Endometrial microvascular endothelial cells (primary cell): Measurements from ENCODE around the gene KIAA1217. TPM values are rescaled to one million over a fixed set of nuclear protein-coding genes. Genes with fewer than 3 reads are reported as not detected.

Experiments
- in situ Hi-C: cut with HindIII; loops from 2 replicates; pipeline ENCODE4 v1.10.0; 2017; ENCODE audit warnings: low sequenced_read_pairs, low pct_unique_long_range_greater_than_20kb; ENCODE audit errors: inconsistent ontology term
- total RNA-seq: library from RNA; depleted of rRNA; stranded (reverse); fragments of >200 nt; gene quantifications from one replicate; pipeline ENCODE4 v1.2.3, GENCODE V29; 2015; ENCODE audit errors: inconsistent ontology term

Gene KIAA1217
- total RNA-seq, 1 donor from 2014 or later: 14.3 TPM

DNA sequence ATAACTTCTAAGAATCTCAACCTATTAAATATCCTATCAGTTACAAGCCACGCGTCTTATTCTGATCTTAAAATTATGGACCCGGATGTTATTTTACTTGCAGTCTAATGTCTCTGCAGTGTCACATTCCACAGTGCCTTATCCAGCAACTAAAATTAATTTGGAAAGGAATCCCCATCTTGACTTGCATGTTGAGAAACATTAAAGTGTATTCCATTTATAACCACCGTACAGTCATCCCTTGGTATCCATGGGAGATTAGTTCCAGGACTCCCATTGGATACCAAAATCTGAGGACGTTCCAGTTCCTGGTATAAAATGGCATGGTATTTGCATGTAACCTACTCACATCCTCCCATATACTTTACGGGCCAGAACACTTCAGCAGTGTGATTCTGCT lies 320.0 kb downstream of the KIAA1217 start:
- in situ Hi-C loops: no loop called here

DNA sequence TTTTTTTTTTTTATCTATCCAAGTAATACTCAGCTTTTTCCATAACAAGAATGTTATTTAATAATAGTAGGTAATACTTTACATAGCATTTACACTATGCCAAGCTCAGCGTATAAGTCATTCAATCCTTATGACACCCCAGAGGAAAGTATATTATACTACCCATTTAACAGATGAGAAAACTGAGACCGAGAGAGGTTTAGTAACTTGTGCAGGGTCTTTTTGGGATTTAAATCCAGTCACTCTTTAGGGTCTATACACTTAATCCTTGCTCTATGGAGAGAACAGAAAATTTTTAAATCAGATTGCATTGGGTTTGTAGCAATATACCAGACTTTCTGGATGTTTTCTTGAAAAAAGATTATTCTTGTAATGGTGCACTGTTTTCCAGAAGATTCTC lies 322.5 kb downstream of the KIAA1217 start:
- in situ Hi-C loops: no loop called here

DNA sequence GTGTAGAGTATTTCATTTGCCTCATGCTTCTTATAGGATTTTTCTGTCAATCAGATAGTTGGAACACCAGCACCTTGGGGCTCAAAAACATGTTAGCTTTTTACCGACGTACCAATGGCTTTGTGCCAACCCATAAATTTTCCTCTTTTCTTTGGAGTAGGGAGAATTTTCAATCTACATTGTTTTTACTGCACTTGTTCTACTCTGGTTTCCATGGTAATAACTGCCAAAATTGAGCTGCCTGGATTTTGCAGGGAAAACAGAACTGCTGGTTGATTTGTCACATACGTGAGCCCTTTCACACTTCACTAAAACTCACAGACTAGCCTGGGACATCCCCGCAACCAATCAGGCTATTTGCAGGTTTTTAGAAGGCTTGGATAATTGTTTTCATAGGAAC lies 325.0 kb downstream of the KIAA1217 start:
- in situ Hi-C loops: no loop called here

DNA sequence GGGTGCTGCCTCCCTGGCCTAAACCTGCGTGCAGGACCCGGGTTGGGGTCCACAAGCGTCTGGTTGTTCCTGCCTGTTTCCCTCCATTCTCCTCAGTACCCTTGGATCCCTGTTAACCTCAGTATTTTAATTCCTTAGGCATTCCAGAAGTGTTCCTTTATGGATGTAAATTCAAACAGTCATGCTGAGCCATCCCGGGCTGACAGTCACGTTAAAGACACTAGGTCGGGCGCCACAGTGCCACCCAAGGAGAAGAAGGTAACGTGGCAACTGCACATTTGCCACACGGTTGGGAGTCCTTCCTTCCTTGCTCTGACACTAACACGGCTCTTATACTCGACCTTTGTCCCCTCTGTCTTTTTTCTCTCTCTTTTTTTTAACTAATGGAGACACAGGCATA lies 327.7 kb downstream of the KIAA1217 start:
- in situ Hi-C loops: no loop called here

DNA sequence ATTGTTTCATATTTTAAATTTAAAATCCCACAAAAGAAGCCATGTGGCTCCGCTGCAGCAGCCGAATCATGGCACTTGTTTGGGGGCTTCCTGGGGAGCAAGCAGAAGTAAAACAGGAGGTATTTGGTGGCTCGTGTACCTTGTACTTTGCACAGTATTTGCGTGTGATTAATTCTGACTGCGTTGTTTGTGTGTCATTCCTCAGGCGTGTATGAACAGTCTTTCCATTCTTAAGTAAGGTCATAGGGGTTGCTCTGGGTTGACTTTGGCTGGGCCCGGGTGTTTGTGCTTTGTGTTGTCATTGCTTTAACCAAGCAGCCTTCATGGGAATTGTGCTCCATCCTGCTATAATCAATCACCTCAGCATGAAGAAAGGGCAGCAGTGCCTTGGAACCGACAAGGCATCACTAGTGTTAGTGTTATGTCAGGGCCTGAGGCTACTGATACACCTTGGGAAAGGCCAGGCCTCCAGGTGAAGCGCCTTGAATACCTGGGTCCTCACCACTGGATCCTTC lies 332.4 kb downstream of the KIAA1217 start:
- in situ Hi-C loops: no loop called here

DNA sequence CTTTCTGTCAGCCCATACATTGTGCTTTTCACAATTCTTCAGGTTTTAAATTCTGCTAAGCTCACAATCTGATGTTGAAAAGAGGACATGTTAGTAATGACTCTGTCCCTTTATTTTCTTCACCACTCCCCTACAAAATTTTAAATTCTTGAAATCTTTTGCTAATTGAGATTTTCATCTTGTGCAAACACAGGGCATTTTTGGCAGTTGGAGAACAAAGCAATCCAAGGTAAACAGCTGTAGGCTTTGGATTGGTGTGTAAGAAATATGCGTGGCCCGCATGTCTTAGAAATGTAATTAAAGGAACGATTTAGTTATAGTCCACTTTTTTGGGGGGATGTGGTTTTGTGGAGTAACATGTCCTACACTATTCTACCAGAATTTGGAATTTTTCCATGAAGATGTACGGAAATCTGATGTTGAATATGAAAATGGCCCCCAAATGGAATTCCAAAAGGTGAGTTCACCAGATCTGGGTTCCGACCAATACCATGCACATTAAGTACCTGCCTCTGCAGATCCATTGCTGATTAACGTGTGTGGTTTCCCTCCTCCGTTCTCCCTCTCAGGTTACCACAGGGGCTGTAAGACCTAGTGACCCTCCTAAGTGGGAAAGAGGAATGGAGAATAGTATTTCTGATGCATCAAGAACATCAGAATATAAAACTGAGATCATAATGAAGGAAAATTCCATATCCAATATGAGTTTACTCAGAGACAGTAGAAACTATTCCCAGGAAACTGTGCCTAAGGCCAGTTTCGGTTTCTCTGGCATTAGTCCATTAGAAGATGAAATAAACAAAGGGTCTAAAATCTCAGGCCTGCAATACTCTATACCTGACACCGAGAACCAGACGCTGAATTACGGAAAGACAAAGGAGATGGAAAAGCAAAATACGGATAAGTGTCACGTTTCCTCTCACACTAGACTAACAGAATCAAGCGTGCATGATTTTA lies 333.7 kb downstream of the KIAA1217 start:
- in situ Hi-C loops: no loop called here

DNA sequence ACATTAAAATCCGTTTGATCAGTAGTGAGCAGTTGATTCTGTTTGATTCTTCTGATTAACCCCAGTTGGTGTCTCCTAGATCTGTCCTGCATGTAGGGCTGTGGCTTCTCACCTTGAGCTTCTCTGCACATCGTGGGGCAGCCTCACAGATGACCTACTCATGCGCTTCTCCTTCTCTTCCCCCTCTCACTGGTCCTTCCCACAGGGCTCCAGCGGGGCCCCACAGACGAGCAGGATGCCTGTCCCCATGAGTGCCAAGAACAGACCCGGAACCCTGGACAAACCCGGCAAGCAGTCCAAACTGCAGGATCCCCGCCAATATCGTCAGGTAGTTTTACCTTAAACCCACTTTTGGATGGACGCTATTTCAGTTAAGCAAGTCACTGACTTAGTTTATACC lies 335.8 kb downstream of the KIAA1217 start:
- in situ Hi-C loops: no loop called here

DNA sequence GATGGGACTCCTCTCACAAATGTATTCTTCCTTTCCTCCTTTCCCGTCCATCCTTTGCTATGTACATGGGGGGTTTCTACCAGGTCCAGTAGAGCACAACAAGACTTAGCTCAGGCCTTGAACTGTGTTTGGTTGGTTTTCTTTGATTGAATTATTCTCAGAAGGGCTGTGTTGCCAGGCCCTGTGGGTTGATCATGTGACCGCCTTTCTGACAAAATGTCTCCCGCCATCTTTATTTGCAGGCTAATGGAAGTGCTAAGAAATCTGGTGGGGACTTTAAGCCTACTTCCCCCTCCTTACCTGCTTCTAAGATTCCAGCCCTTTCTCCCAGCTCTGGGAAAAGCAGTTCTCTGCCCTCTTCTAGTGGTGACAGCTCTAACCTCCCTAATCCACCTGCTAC lies 336.6 kb downstream of the KIAA1217 start:
- in situ Hi-C loops: no loop called here

DNA sequence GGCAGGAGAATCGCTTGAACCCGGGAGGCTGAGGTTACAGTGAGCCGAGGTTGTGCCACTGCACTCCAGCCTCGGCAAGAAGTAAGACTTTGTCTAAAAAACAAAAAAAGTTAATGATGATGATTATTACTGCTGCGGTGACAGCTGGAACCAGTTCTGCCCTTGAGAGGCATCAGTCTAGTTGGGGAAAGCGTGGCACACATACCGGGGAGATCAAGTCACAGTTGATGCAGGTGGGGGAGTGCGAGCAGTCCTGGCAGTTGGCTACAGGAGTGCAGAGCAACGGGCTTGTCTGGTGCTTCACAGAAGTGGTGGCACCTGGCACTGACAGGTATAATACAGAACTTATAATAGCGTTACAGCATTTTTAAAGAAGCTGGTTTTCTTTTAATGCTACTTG lies 341.7 kb downstream of the KIAA1217 start:
- in situ Hi-C loops: no loop called here

DNA sequence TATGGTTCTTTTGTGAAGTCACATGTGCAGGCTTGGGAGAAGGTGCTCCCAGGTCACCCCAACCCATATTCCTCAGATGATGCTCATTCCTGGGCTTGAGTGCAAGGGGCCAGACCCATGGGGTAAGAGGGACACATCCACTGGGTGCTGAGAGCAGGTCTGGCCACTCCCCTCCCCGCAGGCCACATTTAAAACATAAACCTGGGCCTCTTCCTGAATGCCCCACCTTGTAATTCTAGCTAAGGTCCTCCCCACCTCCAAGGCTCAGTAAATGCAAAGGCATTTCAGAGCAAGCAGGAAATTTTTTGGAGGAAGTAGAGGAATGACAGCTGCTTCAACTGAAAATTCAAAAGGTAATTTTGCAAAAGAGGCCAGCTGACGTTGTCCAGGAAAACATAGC lies 342.2 kb downstream of the KIAA1217 start:
- in situ Hi-C loops: no loop called here

DNA sequence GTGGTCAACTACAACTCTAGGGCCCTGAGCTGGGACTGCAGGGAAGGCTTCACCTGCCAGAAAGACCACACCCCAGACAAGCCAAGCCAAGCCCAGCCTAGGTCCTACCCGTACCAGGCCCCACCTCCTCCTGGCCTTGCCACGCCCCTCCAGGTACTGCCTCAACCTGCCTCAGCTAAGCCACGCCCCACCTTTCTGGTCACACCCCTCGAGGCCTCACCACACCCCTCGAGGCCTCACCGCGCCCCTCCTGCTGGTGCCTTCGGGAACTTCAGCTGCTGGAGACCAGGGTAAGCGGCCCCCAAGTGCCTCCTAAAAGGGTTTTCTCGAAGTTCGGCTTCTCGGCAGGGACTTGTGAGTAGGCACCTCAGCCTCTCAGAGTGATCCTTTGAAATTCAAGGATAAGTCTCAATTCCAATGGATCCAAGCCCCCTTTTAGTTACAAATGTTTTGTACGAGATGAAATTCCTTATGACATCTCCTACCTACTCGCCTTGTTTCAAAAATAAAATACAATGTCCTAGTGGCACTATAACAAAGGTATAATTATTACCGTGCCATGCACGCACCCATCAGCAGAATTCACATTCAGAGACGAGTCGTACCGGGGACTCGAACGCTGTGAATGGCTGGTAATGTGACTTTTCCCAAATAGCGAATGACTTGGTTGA lies 343.5 kb downstream of the KIAA1217 start:
- in situ Hi-C loops: no loop called here

DNA sequence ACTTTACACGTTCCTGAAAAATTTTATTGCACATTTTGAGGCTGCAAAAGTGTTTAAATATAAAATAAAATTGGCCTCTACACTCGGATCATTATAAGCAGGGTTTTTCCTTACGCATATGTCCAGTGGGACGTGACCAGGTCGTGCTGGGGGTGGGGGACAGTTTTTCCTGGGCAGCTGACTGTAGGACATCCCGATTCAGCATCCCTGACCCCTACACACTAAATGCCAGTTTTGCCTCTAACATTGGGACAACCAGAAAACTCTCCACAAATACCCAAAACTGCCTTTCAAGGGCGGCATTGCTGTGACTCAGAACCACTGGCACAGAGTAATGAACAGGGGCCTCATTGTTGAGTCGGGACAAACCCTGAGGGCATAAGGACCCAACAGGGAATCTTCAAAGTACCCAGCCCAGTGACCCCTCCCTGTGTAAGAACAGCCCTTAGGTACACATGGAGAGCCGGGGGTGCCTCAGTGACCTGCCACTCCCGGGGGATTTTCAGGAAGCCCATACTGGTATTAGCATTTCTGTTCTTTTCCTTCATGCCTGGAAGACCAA lies 344.2 kb downstream of the KIAA1217 start:
- in situ Hi-C loops: no loop called here

DNA sequence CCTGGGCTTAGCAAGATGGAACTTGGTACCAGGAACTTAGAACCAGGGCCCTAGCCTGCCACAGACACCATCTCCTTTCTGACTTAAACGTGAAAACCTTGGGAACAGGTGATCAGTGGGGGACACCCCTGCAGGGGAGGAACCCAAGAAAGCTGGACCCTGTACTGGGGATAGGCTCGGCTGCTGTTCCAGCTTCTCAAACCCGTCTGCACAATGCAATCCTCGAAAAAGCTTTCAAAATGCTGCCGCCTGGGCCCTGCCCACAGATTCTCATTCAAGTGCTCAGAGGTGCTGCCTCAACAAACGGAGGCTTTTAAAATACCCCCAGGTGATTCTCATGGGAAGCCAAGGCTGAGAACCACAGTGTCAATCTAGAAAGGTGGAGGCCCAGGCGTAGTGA lies 345.1 kb downstream of the KIAA1217 start:
- in situ Hi-C loops: no loop called here

DNA sequence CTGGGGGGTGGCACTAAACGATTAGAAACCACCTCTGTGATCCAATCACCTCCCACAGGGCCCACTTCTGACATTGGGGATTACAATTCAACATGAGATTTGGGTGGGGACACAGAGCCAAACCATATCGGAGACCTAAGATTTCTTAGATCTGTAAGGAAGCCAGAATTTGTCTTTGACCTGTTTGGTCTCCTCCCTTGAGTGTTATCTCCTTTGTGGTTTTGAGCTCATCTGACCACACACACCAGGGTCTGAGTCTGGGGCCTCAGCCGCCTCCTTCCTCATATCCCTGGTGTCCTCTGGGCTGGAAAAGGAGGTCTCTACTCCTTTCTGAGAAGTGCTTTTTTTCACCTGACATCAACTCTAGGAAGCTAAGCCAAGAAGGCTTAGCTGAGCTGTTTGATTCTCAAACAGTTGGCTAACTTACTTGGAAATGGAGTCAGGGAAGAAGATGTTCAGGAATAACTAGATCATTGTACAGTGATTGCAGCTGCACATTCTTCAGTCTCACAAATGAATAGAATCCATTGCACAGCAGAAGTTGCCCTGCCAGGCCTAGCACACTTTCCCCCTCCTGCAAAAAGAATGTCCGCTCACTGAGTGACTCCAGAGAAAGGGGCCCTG lies 347.3 kb downstream of the KIAA1217 start:
- in situ Hi-C loops: no loop called here

DNA sequence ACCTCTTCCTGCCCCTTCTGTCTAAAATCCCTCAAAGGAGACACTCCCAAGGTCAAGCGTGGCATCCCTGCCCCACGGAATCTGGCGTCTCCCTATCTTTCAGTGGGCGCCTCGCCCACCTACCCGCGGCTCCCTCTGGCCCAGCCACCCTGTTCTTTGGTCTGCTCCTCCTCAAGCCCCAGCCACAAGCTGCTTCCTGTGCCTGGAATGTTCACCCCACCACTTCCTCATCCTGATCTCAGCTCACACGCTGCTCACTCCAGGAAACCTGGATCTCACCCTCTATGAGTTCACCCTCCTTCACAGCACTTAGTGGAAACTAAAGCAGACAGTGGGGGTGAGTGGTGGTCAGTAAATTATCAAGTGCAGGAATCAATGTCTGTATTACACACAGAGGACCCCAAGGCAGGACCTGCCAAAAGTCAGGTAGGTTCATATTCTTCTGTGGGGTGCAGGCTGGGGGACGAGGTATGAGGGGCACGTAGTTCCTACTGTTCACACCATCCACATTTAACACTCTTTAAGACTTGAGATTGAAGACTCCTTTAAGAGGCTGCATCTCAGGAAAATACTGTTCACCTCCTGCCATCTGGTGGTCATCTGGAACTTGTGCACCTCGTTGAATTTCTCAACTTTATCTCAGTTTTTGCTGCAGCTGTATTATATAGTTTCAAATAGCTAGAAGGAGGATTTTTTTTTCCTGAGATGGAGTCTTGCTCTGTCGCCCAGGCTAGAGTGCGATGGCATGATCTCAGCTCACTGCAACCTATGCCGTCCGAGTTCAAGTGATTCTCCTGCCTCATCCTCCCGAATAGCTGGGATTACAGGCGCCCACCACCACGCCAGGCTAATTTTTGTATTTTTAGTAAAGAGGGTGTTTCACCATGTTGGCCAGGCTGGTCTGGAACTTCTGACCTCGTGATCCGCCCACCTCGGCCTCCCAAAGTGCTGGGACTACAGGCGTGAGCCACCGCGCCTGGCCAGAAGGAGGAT lies 348.1 kb downstream of the KIAA1217 start:
- in situ Hi-C loops: no loop called here

DNA sequence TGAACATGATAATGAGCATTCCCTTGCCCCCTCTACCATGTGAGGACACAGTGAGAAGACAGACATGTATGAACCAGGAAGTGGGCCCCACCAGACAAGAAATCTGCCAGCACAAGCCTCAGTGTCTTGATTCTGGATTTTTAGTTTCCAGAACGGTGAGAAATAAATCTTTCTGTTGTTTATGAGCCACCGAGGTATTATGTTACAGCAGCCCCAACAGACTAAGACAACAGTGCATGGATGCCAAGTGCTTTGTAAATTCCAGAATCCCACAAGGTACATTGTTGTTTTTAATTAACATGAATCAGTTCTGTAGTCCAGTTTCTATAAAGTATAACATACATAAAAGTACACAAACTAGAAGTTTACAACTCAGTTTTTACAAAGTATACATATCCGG lies 352.5 kb downstream of the KIAA1217 start:
- in situ Hi-C loops: no loop called here

DNA sequence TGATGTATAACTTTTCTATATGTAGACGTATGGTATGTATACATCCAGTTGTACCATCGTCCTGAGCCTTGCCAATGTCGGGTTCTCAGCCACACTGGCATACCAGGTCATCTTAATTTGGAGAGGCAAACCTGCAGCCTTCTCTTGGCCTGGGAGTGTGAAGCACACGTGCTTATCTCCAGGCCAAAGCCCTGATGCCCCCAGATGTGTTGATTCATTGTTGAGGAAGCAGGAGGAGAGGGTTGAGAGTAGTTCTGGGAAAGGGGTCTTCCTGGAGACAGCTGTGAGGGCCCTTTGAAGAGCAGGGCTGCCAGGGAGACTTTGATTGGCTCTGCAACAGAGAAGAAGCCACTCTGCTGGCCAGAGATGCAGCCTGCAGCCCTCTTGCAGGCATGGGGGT lies 359.1 kb downstream of the KIAA1217 start:
- in situ Hi-C loops: no loop called here

DNA sequence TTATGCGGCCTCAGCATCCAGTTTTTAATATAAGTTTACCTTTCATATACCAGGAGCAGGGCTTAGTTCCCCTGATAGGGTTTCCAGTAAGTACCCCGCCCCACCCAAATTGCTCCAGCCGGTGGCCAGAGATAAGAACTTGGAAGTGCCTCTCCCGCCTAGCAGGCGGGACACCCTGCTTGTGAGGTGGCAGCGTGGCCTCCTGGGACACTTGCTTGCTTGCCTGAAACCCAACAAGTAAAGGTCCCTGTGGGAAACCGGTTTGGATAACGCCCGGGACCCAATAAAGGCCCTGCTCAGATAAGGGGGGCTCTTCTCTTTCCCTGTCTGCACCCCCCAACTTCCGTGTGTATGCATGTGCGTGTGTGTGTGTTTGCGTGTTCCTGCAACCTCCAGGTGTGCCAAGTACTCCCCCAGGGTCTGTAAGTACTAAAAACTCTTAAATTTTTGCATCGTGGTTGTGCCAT lies 360.4 kb downstream of the KIAA1217 start:
- in situ Hi-C loops: no loop called here
